Measurements from ENCODE around the gene USP49.

GRCh38 chr6:41778895-41779294 lies 116.3 kb downstream of the USP49 start:
- no peak for TF ChIP-seq POLR2A (IDR thresholded peaks at IDR 0.05; ENCODE audit: low read depth, low read length)
- TF ChIP-seq POLR2AphosphoS5 (IDR thresholded peaks at IDR 0.05; ENCODE audit: low read depth, low read length), result no peak
- no peak for TF ChIP-seq POU2F2 (IDR thresholded peaks at IDR 0.05; ENCODE audit: low read depth, low read length)

Data from GM12891 (cell line).